ENCODE results near the gene GNMT. TPM values are rescaled to one million over a fixed set of nuclear protein-coding genes. Genes with fewer than 3 reads are reported as not detected.
A peak's percentile ranks its signal among the peaks of the same experiment; 100 is the strongest.

GNMT gene
- total RNA-seq, 1 donor from 2014 or later, result 0.59 TPM

DNA sequence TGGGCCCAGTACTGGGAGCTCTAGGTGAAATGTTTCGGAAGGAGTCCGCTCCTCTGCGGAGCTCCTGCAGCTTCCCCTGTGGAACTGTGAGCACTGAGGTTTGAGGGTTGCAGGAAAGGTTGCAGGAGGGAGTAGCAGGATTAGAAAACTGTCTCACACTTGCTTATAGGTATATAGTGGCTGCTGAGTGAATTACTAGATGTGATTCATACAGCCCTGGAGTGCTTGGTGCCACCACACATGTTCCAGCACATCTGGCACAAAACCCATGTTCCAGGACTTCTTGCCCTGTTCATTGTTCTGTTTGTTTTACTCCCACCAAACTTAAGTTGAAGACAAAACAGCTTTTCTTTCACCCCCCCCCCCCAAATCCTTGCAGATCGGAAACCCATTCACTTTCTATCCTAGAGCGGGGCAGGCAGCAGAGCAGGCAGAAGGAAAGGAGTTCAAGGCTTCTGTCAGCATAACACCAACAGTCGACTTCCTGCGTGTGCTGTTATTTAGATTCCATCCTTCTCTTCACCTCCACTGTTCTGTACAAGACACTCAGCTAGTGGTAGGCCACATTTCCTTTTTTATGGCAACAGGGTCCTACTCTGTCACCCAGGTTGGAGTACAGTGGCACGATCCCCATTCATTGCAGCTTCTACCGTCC lies 19.1 kb downstream of the GNMT start:
- no peak for TF ChIP-seq CTCF (IDR thresholded peaks at IDR 0.05; ENCODE audit: unreplicated experiment)
- H3K27me3 Mint-ChIP-seq (ENCODE audit: unreplicated experiment), result peaks cover 15% of the 10 kb centered on the region
- no peaks in the 10 kb centered on the region for H3K9me3 Mint-ChIP-seq (ENCODE audit: unreplicated experiment)
- H3K4me1 Mint-ChIP-seq (ENCODE audit: unreplicated experiment), result peaks cover 29% of the 10 kb centered on the region
- H3K4me3 Mint-ChIP-seq (ENCODE audit: unreplicated experiment), result peak overlapping the region; percentile 93
- H3K27ac Mint-ChIP-seq (ENCODE audit: unreplicated experiment), result peak overlapping the region; percentile 88
- DNase-seq (ENCODE audit: low spot score), result no peak
- peaks cover 9% of the 10 kb centered on the region for H3K36me3 Mint-ChIP-seq (ENCODE audit: low read depth, unreplicated experiment)

DNA sequence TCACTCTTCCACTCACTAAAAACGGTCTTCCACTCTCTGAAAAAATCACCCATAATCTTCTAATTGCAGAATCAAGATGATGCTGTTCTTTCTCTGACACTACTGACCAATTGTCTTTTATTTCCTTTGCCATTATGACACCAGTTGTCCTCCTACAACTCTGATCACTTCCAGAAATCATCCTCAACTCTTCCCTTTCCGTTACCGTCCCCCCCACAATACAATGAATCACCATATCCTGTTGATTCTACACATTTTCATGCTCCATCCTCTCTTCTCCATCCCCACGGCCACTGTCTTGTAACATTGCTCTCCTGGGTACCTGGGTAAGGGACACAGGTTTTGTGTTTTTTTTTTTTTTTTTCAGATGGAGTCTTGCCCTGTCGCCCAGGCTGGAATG lies 21.3 kb downstream of the GNMT start:
- peak overlapping the region; percentile 16 for H3K27ac Mint-ChIP-seq (ENCODE audit: unreplicated experiment)
- no peak for TF ChIP-seq CTCF (IDR thresholded peaks at IDR 0.05; ENCODE audit: unreplicated experiment)
- H3K4me1 Mint-ChIP-seq (ENCODE audit: unreplicated experiment), result peaks cover 40% of the 10 kb centered on the region
- H3K9me3 Mint-ChIP-seq (ENCODE audit: unreplicated experiment), result no peaks in the 10 kb centered on the region
- peaks cover 17% of the 10 kb centered on the region for H3K27me3 Mint-ChIP-seq (ENCODE audit: unreplicated experiment)
- DNase-seq (ENCODE audit: low spot score), result no peak
- H3K4me3 Mint-ChIP-seq (ENCODE audit: unreplicated experiment), result peak overlapping the region; percentile 4
- H3K36me3 Mint-ChIP-seq (ENCODE audit: low read depth, unreplicated experiment), result peaks cover 11% of the 10 kb centered on the region

DNA sequence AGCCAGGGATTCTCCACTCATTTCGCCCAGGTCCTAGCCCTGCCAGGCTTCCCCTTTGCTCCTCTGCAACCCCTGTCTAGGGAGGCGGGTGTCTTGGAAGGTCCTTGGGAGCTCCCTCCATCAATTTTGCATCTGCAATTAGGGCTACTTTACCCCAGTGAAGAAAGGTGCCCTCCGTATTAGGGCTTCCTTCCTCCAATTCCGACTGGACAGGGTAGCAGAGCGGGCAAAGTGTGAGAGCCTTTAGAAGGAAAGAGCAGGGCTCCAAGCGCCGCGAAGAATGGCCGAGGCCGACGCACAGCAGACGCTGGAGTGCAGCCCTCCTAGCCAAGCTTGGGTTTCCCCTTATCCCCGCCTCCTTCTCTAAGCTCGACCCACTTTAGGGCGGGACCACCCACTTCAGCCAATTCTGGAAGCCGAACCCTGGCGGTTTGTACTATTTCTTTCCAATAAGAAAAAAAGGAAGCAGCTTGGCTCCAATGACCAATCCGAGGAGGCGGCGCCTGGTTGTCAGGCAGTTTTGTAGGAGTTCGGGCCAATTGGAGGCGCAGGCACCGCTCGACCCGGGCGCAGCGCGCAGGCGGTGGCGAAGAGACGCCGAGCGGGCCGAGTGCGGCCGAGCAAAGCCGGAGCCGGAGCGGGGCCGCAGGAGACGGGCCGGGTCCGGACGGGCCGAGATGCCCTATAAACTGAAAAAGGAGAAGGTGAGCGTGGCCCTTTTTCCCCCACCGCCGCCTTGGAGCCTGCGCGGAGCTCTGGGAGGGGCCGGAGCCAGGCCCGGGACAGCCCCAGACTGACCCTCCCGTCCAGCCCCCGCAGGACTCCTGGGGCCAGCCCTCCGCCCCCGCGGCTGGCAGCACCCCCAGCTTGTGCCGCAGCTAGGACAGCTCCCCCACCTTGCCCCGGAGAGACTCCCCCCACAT lies 23.7 kb downstream of the GNMT start, which contains the start of gene PPP2R5D:
Gene PPP2R5D, plus strand, starts transcription at position 570 of the 923 bp plus-strand sequence. Its CDS starts 108 bp downstream, at position 678.
- no peak for TF ChIP-seq CTCF (IDR thresholded peaks at IDR 0.05; ENCODE audit: unreplicated experiment)
- Mint-ChIP-seq H3K27ac (ENCODE audit: unreplicated experiment) (peak within 1 kb of the TSS; percentile 80), H3K36me3 (ENCODE audit: low read depth, unreplicated experiment) (peaks cover 27% of the 10 kb centered on the region), H3K9me3 (ENCODE audit: unreplicated experiment) (no peaks in the 10 kb centered on the region), H3K4me1 (ENCODE audit: unreplicated experiment) (peaks cover 42% of the 10 kb centered on the region), H3K27me3 (ENCODE audit: unreplicated experiment) (peaks cover 11% of the 10 kb centered on the region), H3K4me3 (ENCODE audit: unreplicated experiment) (peak within 1 kb of the TSS; percentile 91)
- peak; percentile 93 for DNase-seq (ENCODE audit: low spot score)

DNA sequence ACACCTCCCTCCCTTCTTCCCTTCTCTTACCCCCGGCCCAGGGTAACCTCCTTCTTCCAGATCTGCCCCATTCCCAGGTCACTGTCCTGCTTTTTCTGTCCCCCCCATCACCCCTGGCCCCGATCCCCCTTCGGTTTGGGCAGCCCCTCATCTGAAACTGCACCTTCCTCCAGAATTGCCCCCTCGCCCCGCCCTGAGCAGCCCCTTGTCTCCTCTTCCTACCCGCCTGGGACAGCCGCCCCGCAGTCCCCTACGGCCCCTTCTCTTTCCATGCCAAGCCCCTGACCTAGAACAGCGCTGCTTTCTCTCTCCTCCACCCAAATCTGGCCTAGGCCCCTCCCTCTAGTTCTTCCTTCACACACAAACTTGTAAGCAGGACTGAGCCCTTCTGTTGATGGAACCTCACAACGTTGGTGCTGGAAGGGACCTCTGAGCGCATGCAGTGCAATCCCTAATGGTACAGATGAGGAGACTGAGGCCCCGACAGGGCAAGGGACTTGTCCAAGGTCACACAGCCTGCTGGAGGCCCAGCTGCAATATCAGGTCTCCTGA lies 24.4 kb downstream of the GNMT start:
- Mint-ChIP-seq H3K4me1 (ENCODE audit: unreplicated experiment) (peaks cover 35% of the 10 kb centered on the region), H3K36me3 (ENCODE audit: low read depth, unreplicated experiment) (peaks cover 24% of the 10 kb centered on the region), H3K9me3 (ENCODE audit: unreplicated experiment) (no peaks in the 10 kb centered on the region), H3K27me3 (ENCODE audit: unreplicated experiment) (peaks cover 9% of the 10 kb centered on the region), H3K4me3 (ENCODE audit: unreplicated experiment) (peak overlapping the region; percentile 88), H3K27ac (ENCODE audit: unreplicated experiment) (no peak overlapping the region)
- no peak for TF ChIP-seq CTCF (IDR thresholded peaks at IDR 0.05; ENCODE audit: unreplicated experiment)
- peak; percentile 18 for DNase-seq (ENCODE audit: low spot score)

All from endothelial cell (in vitro differentiated cells).